ENCODE measurements around the gene GMCL1.

DNA sequence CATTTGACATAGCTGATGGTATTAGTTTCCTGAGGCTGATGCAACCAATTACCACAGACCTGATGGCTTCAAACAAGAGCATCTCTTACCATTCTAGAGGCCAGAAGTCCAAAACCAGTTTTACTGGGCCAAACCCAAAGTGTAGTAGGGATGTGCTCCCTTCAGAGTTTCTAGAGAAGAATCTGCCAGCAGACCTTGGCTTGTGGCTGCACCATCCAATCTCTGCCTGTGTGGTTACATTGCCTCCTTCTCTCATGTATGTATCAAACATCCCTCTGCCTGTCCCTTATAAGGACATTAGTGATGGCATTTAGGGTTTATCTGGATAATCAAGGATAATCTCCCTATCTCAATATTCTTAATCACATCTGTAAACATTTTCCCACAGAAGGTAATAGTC lies 59.8 kb downstream of the GMCL1 start:
- no peak for TF ChIP-seq EZH2 (IDR thresholded peaks at IDR 0.05; ENCODE audit: borderline replicate concordance, low read depth, low read length, poor library complexity, severe bottlenecking)
- TF ChIP-seq, protein P1, sequence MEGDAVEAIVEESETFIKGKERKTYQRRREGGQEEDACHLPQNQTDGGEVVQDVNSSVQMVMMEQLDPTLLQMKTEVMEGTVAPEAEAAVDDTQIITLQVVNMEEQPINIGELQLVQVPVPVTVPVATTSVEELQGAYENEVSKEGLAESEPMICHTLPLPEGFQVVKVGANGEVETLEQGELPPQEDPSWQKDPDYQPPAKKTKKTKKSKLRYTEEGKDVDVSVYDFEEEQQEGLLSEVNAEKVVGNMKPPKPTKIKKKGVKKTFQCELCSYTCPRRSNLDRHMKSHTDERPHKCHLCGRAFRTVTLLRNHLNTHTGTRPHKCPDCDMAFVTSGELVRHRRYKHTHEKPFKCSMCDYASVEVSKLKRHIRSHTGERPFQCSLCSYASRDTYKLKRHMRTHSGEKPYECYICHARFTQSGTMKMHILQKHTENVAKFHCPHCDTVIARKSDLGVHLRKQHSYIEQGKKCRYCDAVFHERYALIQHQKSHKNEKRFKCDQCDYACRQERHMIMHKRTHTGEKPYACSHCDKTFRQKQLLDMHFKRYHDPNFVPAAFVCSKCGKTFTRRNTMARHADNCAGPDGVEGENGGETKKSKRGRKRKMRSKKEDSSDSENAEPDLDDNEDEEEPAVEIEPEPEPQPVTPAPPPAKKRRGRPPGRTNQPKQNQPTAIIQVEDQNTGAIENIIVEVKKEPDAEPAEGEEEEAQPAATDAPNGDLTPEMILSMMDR (conservative IDR thresholded peaks at IDR 0.05; ENCODE audit: low read depth, low read length): no peak
